PC-3 (cell line): ENCODE measurements around the gene TECPR2. TPM values are rescaled to one million over a fixed set of nuclear protein-coding genes. Genes with fewer than 3 reads are reported as not detected.

Source experiments
- microRNA-seq: library from miRNA; unstranded; fragments of <30 nt; microRNA quantifications from one replicate; pipeline ENCODE4 v1.1.0, GENCODE V29; 2020; ENCODE audit not compliant: unreplicated experiment
- total RNA-seq: library from RNA; depleted of rRNA; stranded (reverse); fragments of >200 nt; gene quantifications from 2 replicates; pipeline ENCODE4 v1.2.3, GENCODE V29; 2014; rRNA removed

TECPR2 gene
- total RNA-seq, 1 experiment from 2014 or later, result 15.7 TPM

Small RNAs within 50 kb of the gene (microRNA-seq; reads per million reads assigned to microRNA genes)
- not detected for gene MIR4309

Other genes starting within 250 kb of the TECPR2 start
- 23.7 and 24.2 TPM in 2 replicates for gene WDR20, start 223.0 kb upstream of the TECPR2 start, total RNA-seq
- 106 and 108 TPM in 2 replicates for gene MOK, start 57.8 kb upstream of the TECPR2 start, total RNA-seq
- gene ZNF839, start 43.2 kb upstream of the TECPR2 start, total RNA-seq, result 13.2 and 20.5 TPM in 2 replicates
- gene CINP, start 51 bp upstream of the TECPR2 start, total RNA-seq, result 76.9 and 83.6 TPM in 2 replicates
- 52.6 and 87.6 TPM in 2 replicates for gene ANKRD9, start 146.8 kb downstream of the TECPR2 start, total RNA-seq
- 22.2 and 23.4 TPM in 2 replicates for gene RCOR1, start 229.7 kb downstream of the TECPR2 start, total RNA-seq